ENCODE data around the gene ATP6V0A4.

Gene ATP6V0A4

DNA sequence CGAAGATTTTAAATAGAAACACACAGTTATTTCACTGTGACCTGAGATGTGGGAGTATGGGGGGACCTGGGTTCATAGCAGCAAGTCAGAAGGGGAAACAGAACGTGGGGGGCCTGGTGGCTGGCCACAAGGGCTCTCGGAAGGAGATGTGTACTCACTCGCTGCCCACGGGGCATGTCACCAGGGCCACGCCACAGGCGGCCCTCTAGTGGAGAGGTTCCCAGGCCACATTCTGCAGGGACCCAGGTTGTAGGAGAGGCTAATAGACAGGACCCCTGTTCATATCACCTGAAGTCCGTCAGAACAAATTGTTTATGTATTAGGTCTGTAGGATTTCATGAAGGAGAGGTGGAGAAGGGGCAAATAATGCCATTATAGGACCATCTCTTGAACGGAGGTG, 71.7 kb downstream of the ATP6V0A4 start:
- no peak overlapping the region for H2BK15ac ChIP-seq (ENCODE audit: low read depth, poor library complexity, severe bottlenecking)
- no peak overlapping the region for H3K4me3 ChIP-seq (ENCODE audit: insufficient read depth in 1 of 2, low read depth in 1 of 2, low read length in 2 of 2)
- H2AK5ac ChIP-seq (ENCODE audit: low read length, severe bottlenecking), result no peak overlapping the region

DNA sequence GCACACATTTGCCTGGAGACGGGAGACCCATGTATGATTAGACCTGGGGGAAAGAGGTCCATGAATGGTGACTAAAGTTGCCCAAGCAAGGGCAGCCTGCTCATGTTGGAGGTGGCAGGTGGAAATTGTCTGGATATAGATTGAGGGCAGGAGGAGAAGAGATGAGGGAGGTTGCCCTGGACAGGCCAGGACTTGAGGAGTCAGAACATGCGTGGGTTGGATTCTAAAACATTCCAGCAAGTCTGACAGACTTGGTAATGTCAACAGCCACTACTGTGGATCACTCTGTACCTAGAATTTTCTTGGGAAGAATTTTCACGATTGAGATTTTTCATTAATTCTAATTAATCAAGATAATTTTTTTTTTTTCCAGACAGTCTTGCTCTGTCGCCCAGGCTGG, 77.7 kb downstream of the ATP6V0A4 start:
- no peaks in the 10 kb centered on the region for H3K36me3 ChIP-seq (ENCODE audit: control insufficient read depth in 1 of 2, insufficient read depth in 2 of 2, low read depth in 1 of 2, low read length in 2 of 2)
- no peak for DNase-seq
- no peak overlapping the region for H3K4ac ChIP-seq (ENCODE audit: low read depth in 1 of 2, low read length in 2 of 2)
- H3K18ac ChIP-seq (ENCODE audit: low read depth in 1 of 2, low read length in 2 of 2), result no peak overlapping the region
- no peak overlapping the region for H3K4me3 ChIP-seq (ENCODE audit: insufficient read depth in 1 of 2, low read depth in 1 of 2, low read length in 2 of 2)
- 70% methylated on average over 3 of the region's 4 CpGs for WGBS
- H4K8ac ChIP-seq (ENCODE audit: low read length), result no peak overlapping the region
- no peak overlapping the region for H2BK5ac ChIP-seq (ENCODE audit: low read depth, low read length, poor library complexity, severe bottlenecking)
- no peak overlapping the region for H3K4me2 ChIP-seq (ENCODE audit: low read length, poor library complexity, severe bottlenecking)
- no peak overlapping the region for H2AK5ac ChIP-seq (ENCODE audit: low read length, severe bottlenecking)
- H3K14ac ChIP-seq (ENCODE audit: low read length in 2 of 2), result no peak overlapping the region
- no peak overlapping the region for H3K23ac ChIP-seq (ENCODE audit: low read length in 2 of 2)
- H3K9ac ChIP-seq (ENCODE audit: low read length), result no peak overlapping the region
- no peak overlapping the region for H2BK120ac ChIP-seq (ENCODE audit: low read depth, low read length)
- no peak overlapping the region for H2BK15ac ChIP-seq (ENCODE audit: low read depth, poor library complexity, severe bottlenecking)
- no peak overlapping the region for H2AFZ ChIP-seq (ENCODE audit: low read depth, low read length)
- H3K27me3 ChIP-seq (ENCODE audit: control insufficient read depth in 1 of 2, insufficient read depth in 1 of 2, low read length in 2 of 2), result no peaks in the 10 kb centered on the region
- H2BK12ac ChIP-seq (ENCODE audit: low read length in 2 of 2), result no peak overlapping the region
- no peaks in the 10 kb centered on the region for H3K9me3 ChIP-seq (ENCODE audit: control insufficient read depth, low read length)
- H4K91ac ChIP-seq (ENCODE audit: low read length), result no peak overlapping the region
- no peaks in the 10 kb centered on the region for H3K4me1 ChIP-seq (ENCODE audit: control insufficient read depth, insufficient read depth, low read depth, low read length)
- no peak overlapping the region for H3K27ac ChIP-seq (ENCODE audit: low read length, poor library complexity, severe bottlenecking)
- H3K79me1 ChIP-seq (replicated peaks; ENCODE audit: low read length, poor library complexity, severe bottlenecking), result no peaks in the 10 kb centered on the region

More for the DNA sequence above, 71.7 kb downstream of the ATP6V0A4 start:
- no peak for DNase-seq
- Histone ChIP-seq H3K9me3 (ENCODE audit: control insufficient read depth, low read length) (no peaks in the 10 kb centered on the region), H3K9ac (ENCODE audit: low read length) (no peak overlapping the region), H3K27ac (ENCODE audit: low read length, poor library complexity, severe bottlenecking) (no peak overlapping the region), H3K18ac (ENCODE audit: low read depth in 1 of 2, low read length in 2 of 2) (no peak overlapping the region), H3K79me1 (replicated peaks; ENCODE audit: low read length, poor library complexity, severe bottlenecking) (no peaks in the 10 kb centered on the region), H4K91ac (ENCODE audit: low read length) (no peak overlapping the region), H2AFZ (ENCODE audit: low read depth, low read length) (no peak overlapping the region), H3K36me3 (ENCODE audit: control insufficient read depth in 1 of 2, insufficient read depth in 2 of 2, low read depth in 1 of 2, low read length in 2 of 2) (no peaks in the 10 kb centered on the region), H4K8ac (ENCODE audit: low read length) (no peak overlapping the region), H2BK12ac (ENCODE audit: low read length in 2 of 2) (no peak overlapping the region), H3K14ac (ENCODE audit: low read length in 2 of 2) (no peak overlapping the region), H2BK5ac (ENCODE audit: low read depth, low read length, poor library complexity, severe bottlenecking) (no peak overlapping the region), H3K23ac (ENCODE audit: low read length in 2 of 2) (no peak overlapping the region), H3K4me2 (ENCODE audit: low read length, poor library complexity, severe bottlenecking) (no peak overlapping the region), H3K27me3 (ENCODE audit: control insufficient read depth in 1 of 2, insufficient read depth in 1 of 2, low read length in 2 of 2) (no peaks in the 10 kb centered on the region), H3K4ac (ENCODE audit: low read depth in 1 of 2, low read length in 2 of 2) (no peak overlapping the region), H2BK120ac (ENCODE audit: low read depth, low read length) (no peak overlapping the region), H3K4me1 (ENCODE audit: control insufficient read depth, insufficient read depth, low read depth, low read length) (peaks cover 4% of the 10 kb centered on the region)
- WGBS, result 88% methylated on average over 9 of the region's 9 CpGs

DNA sequence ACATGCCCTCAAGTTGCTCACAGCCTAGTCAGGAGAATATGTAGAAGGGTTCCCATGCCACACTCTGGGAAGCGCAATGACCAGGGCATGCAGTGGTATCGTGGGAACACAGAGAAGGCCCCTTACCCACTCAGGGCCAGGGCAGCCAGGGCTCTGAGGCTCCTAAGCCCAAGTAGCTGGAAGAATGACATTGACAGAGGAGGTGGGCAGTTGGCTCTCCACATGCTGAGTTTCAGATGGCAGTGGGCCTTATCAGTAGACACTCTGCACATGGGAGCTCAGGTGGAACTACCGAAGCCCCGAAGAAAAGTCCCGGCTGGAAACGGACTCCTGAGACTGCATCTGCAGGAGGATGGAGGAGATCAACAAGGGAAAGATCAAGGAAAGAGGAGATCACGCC, 81.1 kb downstream of the ATP6V0A4 start:
- no peaks in the 10 kb centered on the region for H3K79me1 ChIP-seq (replicated peaks; ENCODE audit: low read length, poor library complexity, severe bottlenecking)
- H3K9me3 ChIP-seq (ENCODE audit: control insufficient read depth, low read length), result no peaks in the 10 kb centered on the region
- no peak overlapping the region for H3K4me3 ChIP-seq (ENCODE audit: insufficient read depth in 1 of 2, low read depth in 1 of 2, low read length in 2 of 2)
- no peaks in the 10 kb centered on the region for H3K36me3 ChIP-seq (ENCODE audit: control insufficient read depth in 1 of 2, insufficient read depth in 2 of 2, low read depth in 1 of 2, low read length in 2 of 2)
- H2BK5ac ChIP-seq (ENCODE audit: low read depth, low read length, poor library complexity, severe bottlenecking), result no peak overlapping the region
- H2BK15ac ChIP-seq (ENCODE audit: low read depth, poor library complexity, severe bottlenecking), result no peak overlapping the region
- WGBS, result 92% methylated on average over 7 of the region's 7 CpGs
- no peaks in the 10 kb centered on the region for H3K27me3 ChIP-seq (ENCODE audit: control insufficient read depth in 1 of 2, insufficient read depth in 1 of 2, low read length in 2 of 2)
- H2BK120ac ChIP-seq (ENCODE audit: low read depth, low read length), result no peak overlapping the region
- no peak overlapping the region for H2AFZ ChIP-seq (ENCODE audit: low read depth, low read length)
- no peaks in the 10 kb centered on the region for H3K4me1 ChIP-seq (ENCODE audit: control insufficient read depth, insufficient read depth, low read depth, low read length)
- no peak overlapping the region for H3K23ac ChIP-seq (ENCODE audit: low read length in 2 of 2)
- no peak for DNase-seq
- H3K27ac ChIP-seq (ENCODE audit: low read length, poor library complexity, severe bottlenecking), result no peak overlapping the region
- H3K18ac ChIP-seq (ENCODE audit: low read depth in 1 of 2, low read length in 2 of 2), result no peak overlapping the region
- no peak overlapping the region for H3K14ac ChIP-seq (ENCODE audit: low read length in 2 of 2)
- no peak overlapping the region for H3K4ac ChIP-seq (ENCODE audit: low read depth in 1 of 2, low read length in 2 of 2)
- no peak overlapping the region for H4K8ac ChIP-seq (ENCODE audit: low read length)
- no peak overlapping the region for H3K4me2 ChIP-seq (ENCODE audit: low read length, poor library complexity, severe bottlenecking)
- H2BK12ac ChIP-seq (ENCODE audit: low read length in 2 of 2), result no peak overlapping the region
- no peak overlapping the region for H2AK5ac ChIP-seq (ENCODE audit: low read length, severe bottlenecking)
- no peak overlapping the region for H3K9ac ChIP-seq (ENCODE audit: low read length)
- H4K91ac ChIP-seq (ENCODE audit: low read length), result no peak overlapping the region

DNA sequence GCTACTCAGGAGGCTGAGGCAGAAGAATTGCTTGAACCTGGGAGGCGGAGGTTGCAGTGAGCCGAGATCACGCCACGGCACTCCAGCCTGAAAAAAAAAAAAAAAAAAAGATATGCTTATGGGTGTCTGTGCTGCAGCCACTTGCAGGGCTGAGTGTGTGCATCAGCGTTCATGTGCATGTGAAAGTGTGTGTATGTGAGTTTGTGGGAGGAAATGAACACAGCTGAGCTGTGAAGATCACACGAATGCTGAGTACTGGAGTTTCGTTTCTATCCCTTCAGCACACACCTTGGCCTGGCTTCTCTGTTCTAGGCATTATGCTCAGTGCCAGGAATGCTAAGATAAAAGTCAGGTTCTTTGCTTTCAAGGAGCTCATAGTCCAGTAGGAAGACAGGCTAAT, 84.8 kb downstream of the ATP6V0A4 start:
- H2BK12ac ChIP-seq (ENCODE audit: low read length in 2 of 2), result no peak overlapping the region
- H3K4me2 ChIP-seq (ENCODE audit: low read length, poor library complexity, severe bottlenecking), result no peak overlapping the region
- H3K14ac ChIP-seq (ENCODE audit: low read length in 2 of 2), result no peak overlapping the region
- H2BK5ac ChIP-seq (ENCODE audit: low read depth, low read length, poor library complexity, severe bottlenecking), result no peak overlapping the region
- 83% methylated on average over 7 of the region's 7 CpGs for WGBS
- DNase-seq, result no peak
- no peak overlapping the region for H3K9ac ChIP-seq (ENCODE audit: low read length)
- H3K4me3 ChIP-seq (ENCODE audit: insufficient read depth in 1 of 2, low read depth in 1 of 2, low read length in 2 of 2), result no peak overlapping the region
- no peaks in the 10 kb centered on the region for H3K36me3 ChIP-seq (ENCODE audit: control insufficient read depth in 1 of 2, insufficient read depth in 2 of 2, low read depth in 1 of 2, low read length in 2 of 2)
- no peak overlapping the region for H2AFZ ChIP-seq (ENCODE audit: low read depth, low read length)
- H3K9me3 ChIP-seq (ENCODE audit: control insufficient read depth, low read length), result no peaks in the 10 kb centered on the region
- no peak overlapping the region for H4K8ac ChIP-seq (ENCODE audit: low read length)
- no peaks in the 10 kb centered on the region for H3K4me1 ChIP-seq (ENCODE audit: control insufficient read depth, insufficient read depth, low read depth, low read length)
- no peaks in the 10 kb centered on the region for H3K27me3 ChIP-seq (ENCODE audit: control insufficient read depth in 1 of 2, insufficient read depth in 1 of 2, low read length in 2 of 2)
- H4K91ac ChIP-seq (ENCODE audit: low read length), result no peak overlapping the region
- H2BK120ac ChIP-seq (ENCODE audit: low read depth, low read length), result no peak overlapping the region
- H3K79me1 ChIP-seq (replicated peaks; ENCODE audit: low read length, poor library complexity, severe bottlenecking), result no peaks in the 10 kb centered on the region
- H3K23ac ChIP-seq (ENCODE audit: low read length in 2 of 2), result no peak overlapping the region
- no peak overlapping the region for H3K4ac ChIP-seq (ENCODE audit: low read depth in 1 of 2, low read length in 2 of 2)
- no peak overlapping the region for H2BK15ac ChIP-seq (ENCODE audit: low read depth, poor library complexity, severe bottlenecking)
- H3K18ac ChIP-seq (ENCODE audit: low read depth in 1 of 2, low read length in 2 of 2), result no peak overlapping the region
- no peak overlapping the region for H3K27ac ChIP-seq (ENCODE audit: low read length, poor library complexity, severe bottlenecking)
- H2AK5ac ChIP-seq (ENCODE audit: low read length, severe bottlenecking), result no peak overlapping the region

Measured in mesenchymal stem cell (in vitro differentiated cells and primary cell).